ENCODE results near the gene PDSS1. TPM values are rescaled to one million over a fixed set of nuclear protein-coding genes. Genes with fewer than 3 reads are reported as not detected.

The PDSS1 gene
- total and polyA plus RNA-seq, 11 donors: 1.8 to 13.5 (median 5.6) TPM

- no peaks in the 10 kb centered on the region for H3K27me3 ChIP-seq
- intact Hi-C loops (cut with DNase I): loop anchor here in 1 of 10 donors (10.0 kb wide), 1 partner anchor 89 kb away; no protein-coding TSS in a partner anchor
- ATAC-seq (no peak), DNase-seq (no peak)
- no peak overlapping the region for H3K4me3 ChIP-seq
- TF ChIP-seq CTCF (IDR thresholded peaks at IDR 0.05) (no peak), POLR2A (IDR thresholded peaks at IDR 0.05) (no peak)
- H3K36me3 ChIP-seq: peaks cover 0 to 75% (median 43%) of the 10 kb centered on the region in 9 donors
- WGBS, 4 donors: 89 to 98% (median 92%) methylated on average over 2 of the region's 2 CpGs
- no peaks in the 10 kb centered on the region for H3K9me3 ChIP-seq
- H3K4me1 ChIP-seq: no peaks in the 10 kb centered on the region
- no peak overlapping the region for H3K27ac ChIP-seq
These were observed 68.0 kb downstream of the PDSS1 start for GRCh38 chr10:26765549-26765948.

GRCh38 chr10:26770069-26770468 is 72.6 kb downstream of the PDSS1 start:
- Histone ChIP-seq H3K4me3 (no peak overlapping the region), H3K36me3 (peaks cover 0 to 39% (median 18%) of the 10 kb centered on the region in 9 donors), H3K9me3 (no peaks in the 10 kb centered on the region), H3K4me1 (peaks cover 0 to 4% (median 0%) of the 10 kb centered on the region in 12 donors), H3K27me3 (no peaks in the 10 kb centered on the region), H3K27ac (no peak overlapping the region)
- ATAC-seq: no peak
- 95 to 97% (median 97%) methylated on average over 4 of the region's 4 CpGs for WGBS, 4 donors
- intact Hi-C loops (cut with DNase I): no loop called here
- no peak for DNase-seq
- TF ChIP-seq POLR2A (IDR thresholded peaks at IDR 0.05): no peak
- no peak for TF ChIP-seq CTCF (IDR thresholded peaks at IDR 0.05)

- H3K4me3 ChIP-seq: no peak overlapping the region
- H3K9me3 ChIP-seq: no peaks in the 10 kb centered on the region
- TF ChIP-seq POLR2A (IDR thresholded peaks at IDR 0.05) (no peak), CTCF (IDR thresholded peaks at IDR 0.05) (no peak)
- WGBS, 4 donors: 95 to 98% (median 96%) methylated on average over 2 of the region's 2 CpGs
- intact Hi-C loops (cut with DNase I): no loop called here
- peaks cover 0 to 4% (median 0%) of the 10 kb centered on the region in 12 donors for H3K4me1 ChIP-seq
- no peaks in the 10 kb centered on the region for H3K27me3 ChIP-seq
- peaks cover 0 to 17% (median 0%) of the 10 kb centered on the region in 9 donors for H3K36me3 ChIP-seq
- ATAC-seq: no peak
- no peak for DNase-seq
- H3K27ac ChIP-seq: no peak overlapping the region
These were observed 76.1 kb downstream of the PDSS1 start for GRCh38 chr10:26773633-26774032.

GRCh38 chr10:26776258-26776657 is 78.8 kb downstream of the PDSS1 start:
- H3K36me3 ChIP-seq: peaks cover 0 to 5% (median 0%) of the 10 kb centered on the region in 9 donors
- DNase-seq (no peak), ATAC-seq (no peak)
- intact Hi-C loops (cut with DNase I): no loop called here
- no peaks in the 10 kb centered on the region for H3K9me3 ChIP-seq
- no peak overlapping the region for H3K4me3 ChIP-seq
- TF ChIP-seq POLR2A (IDR thresholded peaks at IDR 0.05) (no peak), CTCF (IDR thresholded peaks at IDR 0.05) (no peak)
- no peaks in the 10 kb centered on the region for H3K27me3 ChIP-seq
- H3K27ac ChIP-seq: no peak overlapping the region
- H3K4me1 ChIP-seq: peaks cover 0 to 28% (median 10%) of the 10 kb centered on the region in 12 donors
- 95 to 100% (median 99%) methylated on average over 1 of the region's 1 CpG for WGBS, 4 donors
